Measurements from ENCODE around the gene KIAA0408. TPM values are rescaled to one million over a fixed set of nuclear protein-coding genes. Genes with fewer than 3 reads are reported as not detected.

The KIAA0408 gene
- total and polyA plus RNA-seq, 9 of the 15 experiments (the other 6 are each of a cell fraction or from before 2014, with no cell fraction given): 0.11 TPM; not detected in 8

DNA sequence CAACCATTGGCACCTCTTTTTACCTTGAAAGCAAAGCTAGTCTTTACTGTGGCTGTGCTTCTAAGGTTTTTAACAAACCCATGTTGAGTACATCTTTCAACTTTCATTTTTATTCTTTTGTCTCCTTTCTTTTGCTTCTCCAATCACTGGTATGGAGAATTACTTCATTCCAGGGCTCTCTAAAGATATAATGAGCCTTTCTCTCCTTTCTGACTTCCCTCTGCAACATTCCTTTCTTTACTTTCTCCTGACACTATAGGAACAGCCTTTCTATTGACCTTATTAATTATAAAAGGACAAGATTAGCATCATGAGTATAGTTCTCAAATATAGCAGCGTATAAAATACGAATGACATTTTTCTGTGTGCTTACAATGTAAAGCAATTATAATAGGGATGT lies 23.1 kb upstream of the KIAA0408 start (continued):
- TF ChIP-seq ZFP91 (CRISPR knock-in tag; IDR thresholded peaks at IDR 0.05): no peak
- TF ChIP-seq ZFP1 (CRISPR knock-in tag; IDR thresholded peaks at IDR 0.05): no peak
- no peak for TF ChIP-seq CEBPG (CRISPR knock-in tag; IDR thresholded peaks at IDR 0.05)
- no peak for TF ChIP-seq CEBPG (tag; conservative IDR thresholded peaks at IDR 0.05 in 1 of 2, IDR thresholded peaks at IDR 0.05 in 1 of 2)
- TF ChIP-seq ILK (tag; IDR thresholded peaks at IDR 0.05; ENCODE audit: borderline replicate concordance, low read depth): no peak
- TF ChIP-seq, protein P1, sequence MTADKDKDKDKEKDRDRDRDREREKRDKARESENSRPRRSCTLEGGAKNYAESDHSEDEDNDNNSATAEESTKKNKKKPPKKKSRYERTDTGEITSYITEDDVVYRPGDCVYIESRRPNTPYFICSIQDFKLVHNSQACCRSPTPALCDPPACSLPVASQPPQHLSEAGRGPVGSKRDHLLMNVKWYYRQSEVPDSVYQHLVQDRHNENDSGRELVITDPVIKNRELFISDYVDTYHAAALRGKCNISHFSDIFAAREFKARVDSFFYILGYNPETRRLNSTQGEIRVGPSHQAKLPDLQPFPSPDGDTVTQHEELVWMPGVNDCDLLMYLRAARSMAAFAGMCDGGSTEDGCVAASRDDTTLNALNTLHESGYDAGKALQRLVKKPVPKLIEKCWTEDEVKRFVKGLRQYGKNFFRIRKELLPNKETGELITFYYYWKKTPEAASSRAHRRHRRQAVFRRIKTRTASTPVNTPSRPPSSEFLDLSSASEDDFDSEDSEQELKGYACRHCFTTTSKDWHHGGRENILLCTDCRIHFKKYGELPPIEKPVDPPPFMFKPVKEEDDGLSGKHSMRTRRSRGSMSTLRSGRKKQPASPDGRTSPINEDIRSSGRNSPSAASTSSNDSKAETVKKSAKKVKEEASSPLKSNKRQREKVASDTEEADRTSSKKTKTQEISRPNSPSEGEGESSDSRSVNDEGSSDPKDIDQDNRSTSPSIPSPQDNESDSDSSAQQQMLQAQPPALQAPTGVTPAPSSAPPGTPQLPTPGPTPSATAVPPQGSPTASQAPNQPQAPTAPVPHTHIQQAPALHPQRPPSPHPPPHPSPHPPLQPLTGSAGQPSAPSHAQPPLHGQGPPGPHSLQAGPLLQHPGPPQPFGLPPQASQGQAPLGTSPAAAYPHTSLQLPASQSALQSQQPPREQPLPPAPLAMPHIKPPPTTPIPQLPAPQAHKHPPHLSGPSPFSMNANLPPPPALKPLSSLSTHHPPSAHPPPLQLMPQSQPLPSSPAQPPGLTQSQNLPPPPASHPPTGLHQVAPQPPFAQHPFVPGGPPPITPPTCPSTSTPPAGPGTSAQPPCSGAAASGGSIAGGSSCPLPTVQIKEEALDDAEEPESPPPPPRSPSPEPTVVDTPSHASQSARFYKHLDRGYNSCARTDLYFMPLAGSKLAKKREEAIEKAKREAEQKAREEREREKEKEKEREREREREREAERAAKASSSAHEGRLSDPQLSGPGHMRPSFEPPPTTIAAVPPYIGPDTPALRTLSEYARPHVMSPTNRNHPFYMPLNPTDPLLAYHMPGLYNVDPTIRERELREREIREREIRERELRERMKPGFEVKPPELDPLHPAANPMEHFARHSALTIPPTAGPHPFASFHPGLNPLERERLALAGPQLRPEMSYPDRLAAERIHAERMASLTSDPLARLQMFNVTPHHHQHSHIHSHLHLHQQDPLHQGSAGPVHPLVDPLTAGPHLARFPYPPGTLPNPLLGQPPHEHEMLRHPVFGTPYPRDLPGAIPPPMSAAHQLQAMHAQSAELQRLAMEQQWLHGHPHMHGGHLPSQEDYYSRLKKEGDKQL (CRISPR knock-in tag; IDR thresholded peaks at IDR 0.05; ENCODE audit: borderline replicate concordance): no peak
